ENCODE results near the gene BACH2. TPM values are rescaled to one million over a fixed set of nuclear protein-coding genes. Genes with fewer than 3 reads are reported as not detected.
A peak's percentile ranks its signal among the peaks of the same experiment; 100 is the strongest.

The BACH2 gene
- total RNA-seq, 2 experiments from 2014 or later, result 60.7 to 66.9 TPM

GRCh38 chr6:90294008-90294511, 2.6 kb downstream of the BACH2 start:
- Mint-ChIP-seq H3K4me1 (ENCODE audit: low read depth) (peaks cover 51% of the 10 kb centered on the region), H3K36me3 (ENCODE audit: low read depth) (peaks cover 58% of the 10 kb centered on the region), H3K4me3 (peak overlapping the region; percentile 83), H3K9me3 (no peaks in the 10 kb centered on the region), H3K27me3 (no peaks in the 10 kb centered on the region), H3K27ac (peak overlapping the region; percentile 94)
- no peak for ATAC-seq
- POLR2A ChIA-PET, result interaction anchor here (0.8 to 8.8 kb wide), 14 partner anchors 9 to 199 kb away, joined by 3 to 61 read pairs (median 6); no protein-coding TSS in a partner anchor
- no peak for DNase-seq
- CTCF ChIA-PET, result interaction anchor here (0.6 to 14.0 kb wide), 9 partner anchors 9 to 903 kb away, joined by 3 to 231 read pairs (median 5); no protein-coding TSS in a partner anchor
- no peak for TF ChIP-seq CTCF (IDR thresholded peaks at IDR 0.05)
- intact Hi-C loops (cut with micrococcal nuclease), result no loop called here

GRCh38 chr6:90293319-90293953, 3.2 kb downstream of the BACH2 start:
- intact Hi-C loops (cut with micrococcal nuclease), result no loop called here
- ATAC-seq (no peak), DNase-seq (peak; percentile 38)
- POLR2A ChIA-PET, result interaction anchor here (0.6 to 8.8 kb wide), 22 partner anchors 9 to 346 kb away, joined by 3 to 61 read pairs (median 4); no protein-coding TSS in a partner anchor
- Mint-ChIP-seq H3K9me3 (no peaks in the 10 kb centered on the region), H3K4me1 (ENCODE audit: low read depth) (peaks cover 55% of the 10 kb centered on the region), H3K4me3 (peak overlapping the region; percentile 83), H3K27me3 (no peaks in the 10 kb centered on the region), H3K27ac (peak overlapping the region; percentile 94), H3K36me3 (ENCODE audit: low read depth) (peaks cover 63% of the 10 kb centered on the region)
- CTCF ChIA-PET, result interaction anchor here (0.8 to 14.0 kb wide), 9 partner anchors 9 to 354 kb away, joined by 3 to 231 read pairs (median 5); no protein-coding TSS in a partner anchor
- no peak for TF ChIP-seq CTCF (IDR thresholded peaks at IDR 0.05)

GRCh38 chr6:90291565-90291964, 5.1 kb downstream of the BACH2 start:
- peak overlapping the region; percentile 83 for H3K4me3 Mint-ChIP-seq
- H3K36me3 Mint-ChIP-seq (ENCODE audit: low read depth), result peaks cover 76% of the 10 kb centered on the region
- peaks cover 3% of the 10 kb centered on the region for H3K9me3 Mint-ChIP-seq
- ATAC-seq, result no peak
- POLR2A ChIA-PET, result interaction anchor here (0.8 to 8.8 kb wide), 9 partner anchors 12 to 187 kb away, joined by 3 to 61 read pairs (median 4); no protein-coding TSS in a partner anchor
- H3K27ac Mint-ChIP-seq, result peak overlapping the region; percentile 94
- intact Hi-C loops (cut with micrococcal nuclease), result no loop called here
- DNase-seq, result no peak
- CTCF ChIA-PET, result interaction anchor here (1.1 to 14.0 kb wide), 3 partner anchors 75 to 184 kb away, joined by 3 to 231 read pairs (median 43); no protein-coding TSS in a partner anchor
- no peak for TF ChIP-seq CTCF (IDR thresholded peaks at IDR 0.05)
- no peaks in the 10 kb centered on the region for H3K27me3 Mint-ChIP-seq
- peaks cover 65% of the 10 kb centered on the region for H3K4me1 Mint-ChIP-seq (ENCODE audit: low read depth)

GRCh38 chr6:90290811-90291420, 5.7 kb downstream of the BACH2 start:
- Mint-ChIP-seq H3K4me1 (ENCODE audit: low read depth) (peaks cover 70% of the 10 kb centered on the region), H3K4me3 (peak overlapping the region; percentile 83), H3K27ac (peak overlapping the region; percentile 94), H3K36me3 (ENCODE audit: low read depth) (peaks cover 76% of the 10 kb centered on the region), H3K9me3 (peaks cover 3% of the 10 kb centered on the region), H3K27me3 (no peaks in the 10 kb centered on the region)
- ATAC-seq, result no peak
- intact Hi-C loops (cut with micrococcal nuclease), result no loop called here
- no peak for DNase-seq
- CTCF ChIA-PET, result interaction anchor here (1.0 to 14.0 kb wide), 6 partner anchors 75 to 350 kb away, joined by 3 to 231 read pairs (median 4); no protein-coding TSS in a partner anchor
- POLR2A ChIA-PET, result interaction anchor here (0.5 to 8.8 kb wide), 15 partner anchors 13 to 240 kb away, joined by 3 to 61 read pairs (median 3); no protein-coding TSS in a partner anchor
- TF ChIP-seq CTCF (IDR thresholded peaks at IDR 0.05), result no peak
